Fibroblast of the aortic adventitia (primary cell): Measurements from ENCODE around the gene FABP6. TPM values are rescaled to one million over a fixed set of nuclear protein-coding genes. Genes with fewer than 3 reads are reported as not detected.
A peak's percentile ranks its signal among the peaks of the same experiment; 100 is the strongest.

Experiments
- DNase-seq: peaks from one replicate; pipeline ENCODE4 v3.0.0-alpha.2; 2010; ENCODE audit warnings: low read depth
- H3K4me3 ChIP-seq: 2 replicates; pipeline ENCODE4 v1.5.1; 2011; ENCODE audit warnings: low read depth, mild to moderate bottlenecking, control low read depth, low read length, moderate library complexity
- CTCF ChIP-seq: IDR thresholded peaks from 2 replicates; pipeline ENCODE4 v1.5.1; 2011; ENCODE audit warnings: mild to moderate bottlenecking, low read length, control low read depth, inconsistent platforms; ENCODE audit not compliant: insufficient read depth
- total RNA-seq: library from RNA; depleted of rRNA; stranded (reverse); fragments of >200 nt; gene quantifications from 2 replicates; pipeline ENCODE4 v1.2.3, GENCODE V29; 2012; ENCODE audit warnings: low replicate concordance

FABP6 gene
- total RNA-seq, 1 donor = not detected

- DNase-seq = no peak
- no peak overlapping the region for H3K4me3 ChIP-seq
- TF ChIP-seq CTCF = no peak
Observed at GRCh38 chr5:160286947-160287346, 57.6 kb downstream of the FABP6 start.

GRCh38 chr5:160287378-160288051 lies 58.2 kb downstream of the FABP6 start:
- no peak overlapping the region for H3K4me3 ChIP-seq
- TF ChIP-seq CTCF = no peak
- DNase-seq = peak; percentile 35

Other genes starting within 250 kb of the FABP6 start
- 43.4 and 56.4 TPM in 2 replicates for gene TTC1, start 220.4 kb upstream of the FABP6 start, total RNA-seq
- 24.3 and 45.1 TPM in 2 replicates for gene PWWP2A, start 110.1 kb upstream of the FABP6 start, total RNA-seq
- 0.27 and 0.82 TPM in 2 replicates for gene CCNJL, start 83.1 kb downstream of the FABP6 start, total RNA-seq
- 0.57 and 2.0 TPM in 2 replicates for gene C1QTNF2, start 141.1 kb downstream of the FABP6 start, total RNA-seq
- gene FAM200C, start 170.5 kb downstream of the FABP6 start, total RNA-seq = 5.5 and 6.7 TPM in 2 replicates
- gene SLU7, start 189.6 kb downstream of the FABP6 start, total RNA-seq = 59.5 and 69.7 TPM in 2 replicates
- gene PTTG1, start 192.3 kb downstream of the FABP6 start, total RNA-seq = 107 and 154 TPM in 2 replicates